Activated CD4-positive, alpha-beta T cell treated with anti-CD3 and anti-CD28 coated beads, Interleukin-10, Interleukin-2, amounts not matched to agents 100 ng/mL and 50 ng/mL, durations not matched to agents 16 hours and 8 hours (primary cell): ENCODE results near the gene ERICH6B.

Experiments used
- DNase-seq: peaks from one replicate; pipeline ENCODE4 v3.0.0-alpha.2; 2020

The ERICH6B gene

GRCh38 chr13:45598597-45598996, 16.9 kb downstream of the ERICH6B start:
- no peak for DNase-seq

- DNase-seq = no peak
These were observed 18.6 kb downstream of the ERICH6B start for GRCh38 chr13:45596800-45597475.

- no peak for DNase-seq
These were observed 19.6 kb downstream of the ERICH6B start for GRCh38 chr13:45595965-45596364.

- no peak for DNase-seq
These were observed 20.8 kb downstream of the ERICH6B start for GRCh38 chr13:45594764-45595163.

- DNase-seq = no peak
These were observed 21.3 kb downstream of the ERICH6B start for GRCh38 chr13:45594227-45594626.

- no peak for DNase-seq
These were observed 22.8 kb downstream of the ERICH6B start for GRCh38 chr13:45592758-45593157.

GRCh38 chr13:45590066-45590465, 25.5 kb downstream of the ERICH6B start:
- DNase-seq = no peak

- no peak for DNase-seq
These were observed 27.6 kb downstream of the ERICH6B start for GRCh38 chr13:45587897-45588296.

GRCh38 chr13:45584816-45585215, 30.7 kb downstream of the ERICH6B start:
- DNase-seq = no peak

GRCh38 chr13:45582408-45583076, 33.0 kb downstream of the ERICH6B start:
- no peak for DNase-seq

- DNase-seq = no peak
These were observed 39.1 kb downstream of the ERICH6B start for GRCh38 chr13:45576466-45576865.

GRCh38 chr13:45575830-45576180, 39.7 kb downstream of the ERICH6B start:
- no peak for DNase-seq

- DNase-seq = no peak
These were observed 40.3 kb downstream of the ERICH6B start for GRCh38 chr13:45575146-45575829.

GRCh38 chr13:45565331-45565730, 50.2 kb downstream of the ERICH6B start:
- DNase-seq = no peak

- peak; percentile 21 for DNase-seq
These were observed 51.3 kb downstream of the ERICH6B start for GRCh38 chr13:45564133-45564776.

- DNase-seq = no peak
These were observed 60.9 kb downstream of the ERICH6B start for GRCh38 chr13:45554604-45555109.

GRCh38 chr13:45548281-45548680, 67.3 kb downstream of the ERICH6B start:
- DNase-seq = no peak

GRCh38 chr13:45546410-45546765, 69.2 kb downstream of the ERICH6B start:
- DNase-seq = no peak

- DNase-seq = no peak
These were observed 69.7 kb downstream of the ERICH6B start for GRCh38 chr13:45545686-45546409.

- no peak for DNase-seq
These were observed 71.0 kb downstream of the ERICH6B start for GRCh38 chr13:45544520-45544919.

GRCh38 chr13:45542878-45543277, 72.7 kb downstream of the ERICH6B start:
- no peak for DNase-seq

GRCh38 chr13:45542391-45542790, 73.1 kb downstream of the ERICH6B start:
- no peak for DNase-seq

GRCh38 chr13:45541806-45542205, 73.7 kb downstream of the ERICH6B start:
- no peak for DNase-seq
